Endothelial cell of umbilical vein (primary cell): ENCODE data around the gene COL23A1. TPM values are rescaled to one million over a fixed set of nuclear protein-coding genes. Genes with fewer than 3 reads are reported as not detected.

ENCODE experiments used
- BruUV-seq: library from RNA; stranded (reverse); fragments of 400-500 nt; replicated peaks from 2 replicates; lab custom pipeline; 2021; lab: Mats Ljungman, UMichigan
- CTCF ChIA-PET: fragments of 300-600, 350-600 bp; sonication (Branson Sonifier 250); formaldehyde crosslinking; loops from one replicate; lab custom pipeline; 2021; ENCODE audit warnings: antibody characterized with exemption, inconsistent platforms; lab: Charles Lee
- POLR2A ChIA-PET: fragments of 300-600, 350-600 bp; sonication (Branson Sonifier 250); formaldehyde crosslinking; loops from one replicate; lab custom pipeline; 2021; ENCODE audit warnings: antibody characterized with exemption, inconsistent platforms; lab: Charles Lee
- DNase-seq: peaks from one replicate; pipeline ENCODE4 v3.0.0-alpha.2; 2011; ENCODE audit warnings: low read depth, low spot score
- FAIRE-seq: peaks from 2 replicates; lab custom pipeline; 2011; peaks lifted over from hg19 to GRCh38; lab: Jason Lieb, UNC
- H2AFZ ChIP-seq: 2 replicates; pipeline ENCODE4 v1.6.0; 2012; ENCODE audit warnings: low read depth, low read length, control low read depth, inconsistent platforms
- H3K27ac ChIP-seq: 2 replicates; pipeline ENCODE4 v1.5.1; 2011; ENCODE audit warnings: low read depth, mild to moderate bottlenecking, control low read depth, low read length, moderate library complexity; ENCODE audit not compliant: insufficient read depth
- H3K27me3 ChIP-seq, 2 experiments: 2 replicates each; pipeline versions ENCODE4 v1.6.0 to v1.6.1; 2011; ENCODE audit warnings: low read length in 2 of 2, mixed read lengths in 1 of 2; ENCODE audit not compliant: control insufficient read depth in 2 of 2, insufficient read depth in 2 of 2
- H3K36me3 ChIP-seq, 2 experiments: 2 replicates in 1 of 2; 3 replicates in 1 of 2; pipeline ENCODE4 v1.5.1; 2011; ENCODE audit warnings: low read length in 2 of 2, mild to moderate bottlenecking in 1 of 2, moderate library complexity in 1 of 2; ENCODE audit not compliant: control insufficient read depth in 2 of 2, insufficient read depth in 2 of 2; ENCODE audit errors: extremely low read depth in 1 of 2
- H3K4me1 ChIP-seq: 3 replicates; pipeline ENCODE4 v1.5.1; 2011; ENCODE audit warnings: mild to moderate bottlenecking, low read length; ENCODE audit not compliant: control insufficient read depth, insufficient read depth; ENCODE audit errors: extremely low read depth
- H3K4me2 ChIP-seq: 2 replicates; pipeline ENCODE4 v1.6.1; 2011; ENCODE audit warnings: low read length, control low read depth, mixed read lengths; ENCODE audit not compliant: insufficient read depth
- H3K4me3 ChIP-seq, 3 experiments: fragments of 200-600 bp in 1 of 3; sonication (generic), shearing (Covaris generic) in 1 of 3; replicated peaks in 1 of 3; 2 replicates each; pipeline ENCODE4 v1.5.1; 2011 to 2016; ENCODE audit warnings: control low read depth in 3 of 3, low read length in 3 of 3, mild to moderate bottlenecking in 2 of 3, inconsistent platforms in 1 of 3, low read depth in 1 of 3, moderate library complexity in 1 of 3; ENCODE audit not compliant: insufficient read depth in 1 of 3
- H3K79me2 ChIP-seq: 2 replicates; pipeline ENCODE4 v1.6.0; 2012; ENCODE audit warnings: low read length, inconsistent platforms; ENCODE audit not compliant: control insufficient read depth, insufficient read depth
- H3K9ac ChIP-seq: replicated peaks from 2 replicates; pipeline ENCODE3; 2011; ENCODE audit warnings: low read length, control low read depth; ENCODE audit not compliant: insufficient read depth; ENCODE audit errors: extremely low read depth
- H3K9me1 ChIP-seq: replicated peaks from 3 replicates; pipeline ENCODE4 v1.6.0; 2011; ENCODE audit warnings: mild to moderate bottlenecking, low read length; ENCODE audit not compliant: control insufficient read depth, insufficient read depth; ENCODE audit errors: extremely low read depth
- H3K9me3 ChIP-seq: replicated peaks from 2 replicates; pipeline ENCODE4 v1.5.1; 2012; ENCODE audit warnings: low read length, inconsistent platforms; ENCODE audit not compliant: control insufficient read depth, insufficient read depth
- H4K20me1 ChIP-seq: replicated peaks from 2 replicates; pipeline ENCODE3; 2011; ENCODE audit warnings: mild to moderate bottlenecking, low read length; ENCODE audit not compliant: control insufficient read depth, insufficient read depth; ENCODE audit errors: extremely low read depth
- EZH2 ChIP-seq: IDR thresholded peaks from 2 replicates; pipeline ENCODE4 v1.6.1; 2012; ENCODE audit warnings: borderline replicate concordance, low read depth, mild to moderate bottlenecking, moderate library complexity, low read length, inconsistent platforms; ENCODE audit not compliant: severe bottlenecking
- FOS ChIP-seq: IDR thresholded peaks from 2 replicates; pipeline ENCODE4 v1.6.1; 2011; ENCODE audit warnings: mild to moderate bottlenecking, low read length, moderate library complexity, borderline replicate concordance; ENCODE audit not compliant: insufficient read depth
- GATA2 ChIP-seq: IDR thresholded peaks from 2 replicates; pipeline ENCODE4 v1.7.0; 2011; ENCODE audit warnings: low read depth, mild to moderate bottlenecking, moderate library complexity, mixed read lengths, low read length; ENCODE audit not compliant: insufficient read length, insufficient read depth
- JUN ChIP-seq: IDR thresholded peaks from 2 replicates; pipeline ENCODE4 v1.6.1; 2011; ENCODE audit warnings: borderline replicate concordance, low read depth; ENCODE audit not compliant: insufficient read length, insufficient read depth
- MYC ChIP-seq: IDR thresholded peaks from one replicate; pipeline ENCODE4 v1.6.1; 2011; ENCODE audit warnings: mild to moderate bottlenecking, low read depth, low read length
- POLR2A ChIP-seq: IDR thresholded peaks from 2 replicates; pipeline ENCODE4 v1.6.1; 2012; ENCODE audit warnings: low read depth, mild to moderate bottlenecking, control low read depth, low read length
- POLR2AphosphoS5 ChIP-seq: IDR thresholded peaks from 2 replicates; pipeline ENCODE4 v1.6.1; 2012; ENCODE audit warnings: low read depth, mild to moderate bottlenecking, control low read depth, low read length, moderate library complexity; ENCODE audit not compliant: insufficient read depth
- dilution Hi-C: fragments of 300-500 bp; cut with MboI; formaldehyde crosslinking; loops from one replicate; pipeline ENCODE4 v1.15.0; 2019; ENCODE audit warnings: low sequenced_read_pairs; ENCODE audit not compliant: extremely low pct_ligation_motif_present
- intact Hi-C: fragments of 100-400 bp; cut with micrococcal nuclease; formaldehyde crosslinking; loops from one replicate; pipeline ENCODE4 v1.10.0; 2022
- polyA plus RNA-seq, 4 experiments: library from polyadenylated mRNA; depleted of rRNA in 3 of 4; stranded (reverse) in 3 of 4; unstranded in 1 of 4; fragments of >200 nt; gene quantifications; 2 replicates each; pipeline versions ENCODE4 v1.2.1 to v1.2.3, GENCODE V29; 2011 to 2012; ENCODE audit warnings: missing spikeins in 1 of 4
- total RNA-seq: library from RNA; stranded (reverse); gene quantifications from 2 replicates; pipeline ENCODE4 v1.2.3, GENCODE V29; 2021
- TF ChIP-seq, protein P1 (sequence below): IDR thresholded peaks from 2 replicates; pipeline ENCODE4 v1.6.1; 2011; ENCODE audit not compliant: insufficient read depth, insufficient read length
- TF ChIP-seq, protein P2 (sequence below), 2 donors: IDR thresholded peaks; 1 replicate in 1 of 2; 2 replicates in 1 of 2; pipeline ENCODE4 v1.5.1; 2011; ENCODE audit warnings: low read length in 2 of 2, mild to moderate bottlenecking in 2 of 2, moderate library complexity in 2 of 2, control low read depth in 1 of 2, inconsistent platforms in 1 of 2, low read depth in 1 of 2; ENCODE audit not compliant: insufficient read depth in 1 of 2; ENCODE audit errors: extremely low read depth in 1 of 2

Gene COL23A1
- total and polyA plus RNA-seq, 2 donors (not counting 3 experiments of a cell fraction or from before 2014, with no cell fraction given) = not detected

DNA sequence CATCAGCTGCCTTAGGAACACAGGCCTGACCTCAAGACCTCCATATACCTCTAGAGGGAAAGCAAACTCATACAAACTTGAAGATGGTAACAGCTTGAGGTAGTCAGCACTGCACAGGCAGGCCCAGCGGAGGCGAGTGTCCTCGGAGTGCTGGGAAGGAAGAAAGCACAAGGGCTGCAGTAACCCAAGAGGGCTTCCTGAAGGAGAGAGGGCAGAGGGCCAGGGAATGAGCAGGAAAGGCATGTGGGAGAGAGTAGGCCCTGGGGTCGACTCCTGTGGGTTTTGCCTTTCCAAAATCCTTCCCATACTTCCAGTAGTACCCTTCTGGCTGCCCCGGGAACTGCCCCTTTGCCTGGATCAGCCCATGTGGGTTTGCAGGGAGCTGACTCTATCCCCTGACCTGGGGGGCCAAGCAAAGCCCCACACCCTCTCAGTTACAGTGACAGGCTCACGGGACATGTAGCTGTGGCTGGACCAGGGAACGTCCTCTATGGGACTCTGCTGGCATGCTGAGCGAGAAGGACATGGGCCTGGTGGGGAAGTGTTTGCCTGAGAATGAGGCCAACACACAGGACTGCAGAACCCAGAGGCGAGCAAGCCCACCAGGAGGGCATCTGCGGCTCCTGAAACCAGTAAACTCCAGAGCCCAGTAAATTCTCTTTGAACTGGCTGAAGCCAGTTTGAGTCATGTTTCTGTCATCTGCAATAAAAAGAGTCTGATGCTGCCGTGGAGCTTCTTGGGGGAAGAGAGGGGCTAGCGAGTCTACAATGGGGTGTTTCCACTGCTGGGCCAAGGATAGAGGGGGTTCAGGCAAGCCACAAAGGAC is 64.1 kb downstream of the COL23A1 start:
- no peaks in the 10 kb centered on the region for H3K9me1 ChIP-seq
- no peak for FAIRE-seq
- H4K20me1 ChIP-seq = no peaks in the 10 kb centered on the region
- no peak overlapping the region for H3K9ac ChIP-seq
- intact Hi-C loops (no loop called here), dilution Hi-C loops (no loop called here)
- no peaks in the 10 kb centered on the region for H3K9me3 ChIP-seq
- H3K36me3 ChIP-seq = no peaks in the 10 kb centered on the region
- CTCF ChIA-PET = no interaction called here
- POLR2A ChIA-PET = no interaction called here
- H3K79me2 ChIP-seq = no peaks in the 10 kb centered on the region
- TF ChIP-seq POLR2A (no peak), GATA2 (no peak), MYC (no peak), POLR2AphosphoS5 (no peak)
- TF ChIP-seq, protein P1, sequence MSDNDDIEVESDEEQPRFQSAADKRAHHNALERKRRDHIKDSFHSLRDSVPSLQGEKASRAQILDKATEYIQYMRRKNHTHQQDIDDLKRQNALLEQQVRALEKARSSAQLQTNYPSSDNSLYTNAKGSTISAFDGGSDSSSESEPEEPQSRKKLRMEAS = no peak
- H3K27me3 ChIP-seq = no peaks in the 10 kb centered on the region
- H3K4me1 ChIP-seq = no peaks in the 10 kb centered on the region
- H2AFZ ChIP-seq = no peak overlapping the region
- BruUV-seq = no TSS peak
- no peak overlapping the region for H3K4me3 ChIP-seq
- H3K27ac ChIP-seq = no peak overlapping the region
- H3K4me2 ChIP-seq = no peak overlapping the region
- no peak for DNase-seq

DNA sequence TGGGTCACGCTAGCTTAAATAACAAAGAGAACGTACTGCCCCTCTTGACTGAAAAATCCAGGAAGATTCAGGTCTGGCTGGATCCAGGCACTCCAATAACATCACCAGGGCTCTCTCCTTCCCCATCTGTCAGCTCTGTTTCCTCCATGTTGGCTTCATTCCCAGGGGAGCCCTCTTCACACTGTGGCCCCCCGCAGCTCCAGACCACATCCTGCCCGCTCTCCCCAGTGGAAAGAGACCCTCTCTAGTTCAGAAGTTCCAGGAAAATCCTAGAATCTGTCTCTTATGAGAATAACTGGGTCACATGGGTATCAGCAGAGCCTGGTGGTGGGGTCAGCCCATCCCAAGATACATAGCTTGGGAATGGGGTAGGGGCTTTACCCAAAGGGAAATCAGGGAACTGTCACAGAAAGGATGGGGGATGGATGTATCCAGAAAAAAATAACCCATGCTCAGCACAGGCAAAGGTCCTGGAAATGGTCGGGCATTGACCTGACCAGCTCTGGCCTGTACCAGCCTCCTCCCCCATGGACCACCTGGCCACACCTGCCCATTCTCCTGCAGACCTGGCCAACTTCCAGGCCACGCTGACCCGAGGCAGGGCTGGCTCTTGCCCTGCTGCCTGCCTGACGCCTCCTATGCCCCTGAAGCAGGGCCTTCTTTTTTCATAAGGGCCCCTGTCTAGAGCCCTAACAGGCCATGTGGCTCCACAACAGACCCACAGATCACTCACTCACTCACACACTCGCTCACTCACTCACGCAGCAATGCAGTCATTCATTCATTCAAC is 65.9 kb downstream of the COL23A1 start:
- H3K4me1 ChIP-seq = no peaks in the 10 kb centered on the region
- no peak overlapping the region for H3K4me2 ChIP-seq
- intact Hi-C loops = no loop called here
- FAIRE-seq = no peak
- no peak for DNase-seq
- no peaks in the 10 kb centered on the region for H3K27me3 ChIP-seq
- TF ChIP-seq GATA2 = no peak
- TF ChIP-seq, protein P2, sequence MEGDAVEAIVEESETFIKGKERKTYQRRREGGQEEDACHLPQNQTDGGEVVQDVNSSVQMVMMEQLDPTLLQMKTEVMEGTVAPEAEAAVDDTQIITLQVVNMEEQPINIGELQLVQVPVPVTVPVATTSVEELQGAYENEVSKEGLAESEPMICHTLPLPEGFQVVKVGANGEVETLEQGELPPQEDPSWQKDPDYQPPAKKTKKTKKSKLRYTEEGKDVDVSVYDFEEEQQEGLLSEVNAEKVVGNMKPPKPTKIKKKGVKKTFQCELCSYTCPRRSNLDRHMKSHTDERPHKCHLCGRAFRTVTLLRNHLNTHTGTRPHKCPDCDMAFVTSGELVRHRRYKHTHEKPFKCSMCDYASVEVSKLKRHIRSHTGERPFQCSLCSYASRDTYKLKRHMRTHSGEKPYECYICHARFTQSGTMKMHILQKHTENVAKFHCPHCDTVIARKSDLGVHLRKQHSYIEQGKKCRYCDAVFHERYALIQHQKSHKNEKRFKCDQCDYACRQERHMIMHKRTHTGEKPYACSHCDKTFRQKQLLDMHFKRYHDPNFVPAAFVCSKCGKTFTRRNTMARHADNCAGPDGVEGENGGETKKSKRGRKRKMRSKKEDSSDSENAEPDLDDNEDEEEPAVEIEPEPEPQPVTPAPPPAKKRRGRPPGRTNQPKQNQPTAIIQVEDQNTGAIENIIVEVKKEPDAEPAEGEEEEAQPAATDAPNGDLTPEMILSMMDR (IDR thresholded peaks at IDR 0.05; ENCODE audit: extremely low read depth in 1 of 2, insufficient read depth in 1 of 2, low read depth in 1 of 2, low read length in 2 of 2) = no peak
- no peak for TF ChIP-seq FOS
- no peak for TF ChIP-seq JUN
- no peak for TF ChIP-seq POLR2AphosphoS5
- TF ChIP-seq POLR2A = no peak
- TF ChIP-seq MYC = no peak
- no peak for TF ChIP-seq EZH2
- TF ChIP-seq, protein P1 = no peak
- no peak overlapping the region for H3K27ac ChIP-seq
- H3K4me3 ChIP-seq = no peak overlapping the region
- dilution Hi-C loops = no loop called here
- no peaks in the 10 kb centered on the region for H3K79me2 ChIP-seq
- H3K36me3 ChIP-seq = no peaks in the 10 kb centered on the region
- no peaks in the 10 kb centered on the region for H4K20me1 ChIP-seq
- H3K9me3 ChIP-seq = no peaks in the 10 kb centered on the region
- no TSS peak for BruUV-seq
- no peak overlapping the region for H2AFZ ChIP-seq
- H3K9ac ChIP-seq = no peak overlapping the region
- POLR2A ChIA-PET = no interaction called here
- CTCF ChIA-PET = no interaction called here
- no peaks in the 10 kb centered on the region for H3K9me1 ChIP-seq
